ENCODE measurements around the gene ANKRD45.

DNA sequence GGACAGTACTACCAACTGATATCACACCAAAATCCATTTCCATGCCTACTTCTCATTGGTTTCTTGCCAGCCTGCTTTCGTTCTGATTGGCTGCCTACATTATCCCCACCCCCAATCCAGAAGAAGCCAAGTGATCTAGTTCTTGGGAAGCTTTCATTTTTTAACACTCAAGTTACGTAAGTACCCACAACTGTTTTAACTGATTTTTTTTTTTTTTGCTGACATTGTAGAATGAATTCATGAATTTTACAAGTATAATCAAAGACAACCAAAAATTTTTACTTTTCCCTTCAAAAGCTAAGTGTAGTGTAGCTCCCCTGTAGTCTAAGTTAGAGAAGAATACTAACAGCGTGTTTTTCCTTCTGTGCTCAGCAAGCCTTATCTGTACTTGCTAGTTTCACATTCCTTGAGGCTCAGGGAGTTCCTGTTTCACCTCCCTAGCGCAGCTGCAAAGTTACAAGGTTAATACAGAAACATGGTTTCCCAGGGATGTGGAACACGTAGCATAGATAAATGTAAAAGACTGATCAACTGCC lies 66.5 kb downstream of the ANKRD45 start, which contains the start of gene SLC9C2:
- TF ChIP-seq, protein P1, sequence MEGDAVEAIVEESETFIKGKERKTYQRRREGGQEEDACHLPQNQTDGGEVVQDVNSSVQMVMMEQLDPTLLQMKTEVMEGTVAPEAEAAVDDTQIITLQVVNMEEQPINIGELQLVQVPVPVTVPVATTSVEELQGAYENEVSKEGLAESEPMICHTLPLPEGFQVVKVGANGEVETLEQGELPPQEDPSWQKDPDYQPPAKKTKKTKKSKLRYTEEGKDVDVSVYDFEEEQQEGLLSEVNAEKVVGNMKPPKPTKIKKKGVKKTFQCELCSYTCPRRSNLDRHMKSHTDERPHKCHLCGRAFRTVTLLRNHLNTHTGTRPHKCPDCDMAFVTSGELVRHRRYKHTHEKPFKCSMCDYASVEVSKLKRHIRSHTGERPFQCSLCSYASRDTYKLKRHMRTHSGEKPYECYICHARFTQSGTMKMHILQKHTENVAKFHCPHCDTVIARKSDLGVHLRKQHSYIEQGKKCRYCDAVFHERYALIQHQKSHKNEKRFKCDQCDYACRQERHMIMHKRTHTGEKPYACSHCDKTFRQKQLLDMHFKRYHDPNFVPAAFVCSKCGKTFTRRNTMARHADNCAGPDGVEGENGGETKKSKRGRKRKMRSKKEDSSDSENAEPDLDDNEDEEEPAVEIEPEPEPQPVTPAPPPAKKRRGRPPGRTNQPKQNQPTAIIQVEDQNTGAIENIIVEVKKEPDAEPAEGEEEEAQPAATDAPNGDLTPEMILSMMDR (conservative IDR thresholded peaks at IDR 0.05), result no peak
- no peak for TF ChIP-seq ZFX (IDR thresholded peaks at IDR 0.05)
